ENCODE data around the gene CHST8.

DNA sequence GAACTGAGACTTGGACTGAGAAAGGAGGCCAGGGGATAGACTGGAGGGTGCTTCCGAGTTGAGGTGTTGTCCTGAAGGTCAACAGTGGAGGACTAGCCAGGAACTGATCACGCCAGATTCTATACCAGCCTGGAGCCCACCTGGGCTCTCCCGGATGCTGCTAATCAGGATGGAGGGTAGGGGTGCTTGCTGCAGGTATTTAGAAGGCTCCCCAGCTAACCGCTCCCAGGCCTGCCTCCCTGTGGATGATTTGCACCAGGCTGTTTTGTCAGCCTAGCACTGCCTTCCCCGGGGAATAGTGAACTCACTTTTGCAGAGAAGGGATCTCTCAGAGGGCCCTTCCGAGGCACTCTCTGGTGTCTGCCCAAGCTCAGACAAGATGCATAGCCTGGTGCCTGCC lies 114.4 kb downstream of the CHST8 start:
- TF ChIP-seq, protein P1, sequence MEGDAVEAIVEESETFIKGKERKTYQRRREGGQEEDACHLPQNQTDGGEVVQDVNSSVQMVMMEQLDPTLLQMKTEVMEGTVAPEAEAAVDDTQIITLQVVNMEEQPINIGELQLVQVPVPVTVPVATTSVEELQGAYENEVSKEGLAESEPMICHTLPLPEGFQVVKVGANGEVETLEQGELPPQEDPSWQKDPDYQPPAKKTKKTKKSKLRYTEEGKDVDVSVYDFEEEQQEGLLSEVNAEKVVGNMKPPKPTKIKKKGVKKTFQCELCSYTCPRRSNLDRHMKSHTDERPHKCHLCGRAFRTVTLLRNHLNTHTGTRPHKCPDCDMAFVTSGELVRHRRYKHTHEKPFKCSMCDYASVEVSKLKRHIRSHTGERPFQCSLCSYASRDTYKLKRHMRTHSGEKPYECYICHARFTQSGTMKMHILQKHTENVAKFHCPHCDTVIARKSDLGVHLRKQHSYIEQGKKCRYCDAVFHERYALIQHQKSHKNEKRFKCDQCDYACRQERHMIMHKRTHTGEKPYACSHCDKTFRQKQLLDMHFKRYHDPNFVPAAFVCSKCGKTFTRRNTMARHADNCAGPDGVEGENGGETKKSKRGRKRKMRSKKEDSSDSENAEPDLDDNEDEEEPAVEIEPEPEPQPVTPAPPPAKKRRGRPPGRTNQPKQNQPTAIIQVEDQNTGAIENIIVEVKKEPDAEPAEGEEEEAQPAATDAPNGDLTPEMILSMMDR (conservative IDR thresholded peaks at IDR 0.05 in 1 of 2, IDR thresholded peaks at IDR 0.05 in 1 of 2; ENCODE audit: extremely low read depth in 1 of 2, insufficient read depth in 1 of 2, low read depth in 1 of 2, low read length in 2 of 2) = no peak
- no peak for TF ChIP-seq EZH2 (IDR thresholded peaks at IDR 0.05; ENCODE audit: borderline replicate concordance, low read length)

All from mammary epithelial cell (primary cell).